GM21825 (cell line): ENCODE measurements around the gene BMP2.

Source experiments
- ATAC-seq: cut with Tn5 transposase; IDR thresholded peaks from one replicate; pipeline ENCODE4 v1.9.1; 2021; ENCODE audit warnings: mild to moderate bottlenecking, moderate library complexity; ENCODE audit not compliant: unreplicated experiment

The BMP2 gene

DNA sequence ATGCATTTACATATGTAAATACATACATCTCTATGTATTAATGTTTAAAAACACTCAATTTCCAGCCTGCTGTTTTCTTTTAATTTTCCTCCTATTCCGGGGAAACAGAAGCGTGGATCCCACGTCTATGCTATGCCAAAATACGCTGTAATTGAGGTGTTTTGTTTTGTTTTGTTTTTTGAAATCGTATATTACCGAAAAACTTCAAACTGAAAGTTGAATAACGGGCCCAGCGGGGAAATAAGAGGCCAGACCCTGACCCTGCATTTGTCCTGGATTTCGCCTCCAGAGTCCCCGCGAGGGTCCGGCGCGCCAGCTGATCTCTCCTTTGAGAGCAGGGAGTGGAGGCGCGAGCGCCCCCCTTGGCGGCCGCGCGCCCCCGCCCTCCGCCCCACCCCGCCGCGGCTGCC, 355 bp upstream of the BMP2 start:
- ATAC-seq = no peak

DNA sequence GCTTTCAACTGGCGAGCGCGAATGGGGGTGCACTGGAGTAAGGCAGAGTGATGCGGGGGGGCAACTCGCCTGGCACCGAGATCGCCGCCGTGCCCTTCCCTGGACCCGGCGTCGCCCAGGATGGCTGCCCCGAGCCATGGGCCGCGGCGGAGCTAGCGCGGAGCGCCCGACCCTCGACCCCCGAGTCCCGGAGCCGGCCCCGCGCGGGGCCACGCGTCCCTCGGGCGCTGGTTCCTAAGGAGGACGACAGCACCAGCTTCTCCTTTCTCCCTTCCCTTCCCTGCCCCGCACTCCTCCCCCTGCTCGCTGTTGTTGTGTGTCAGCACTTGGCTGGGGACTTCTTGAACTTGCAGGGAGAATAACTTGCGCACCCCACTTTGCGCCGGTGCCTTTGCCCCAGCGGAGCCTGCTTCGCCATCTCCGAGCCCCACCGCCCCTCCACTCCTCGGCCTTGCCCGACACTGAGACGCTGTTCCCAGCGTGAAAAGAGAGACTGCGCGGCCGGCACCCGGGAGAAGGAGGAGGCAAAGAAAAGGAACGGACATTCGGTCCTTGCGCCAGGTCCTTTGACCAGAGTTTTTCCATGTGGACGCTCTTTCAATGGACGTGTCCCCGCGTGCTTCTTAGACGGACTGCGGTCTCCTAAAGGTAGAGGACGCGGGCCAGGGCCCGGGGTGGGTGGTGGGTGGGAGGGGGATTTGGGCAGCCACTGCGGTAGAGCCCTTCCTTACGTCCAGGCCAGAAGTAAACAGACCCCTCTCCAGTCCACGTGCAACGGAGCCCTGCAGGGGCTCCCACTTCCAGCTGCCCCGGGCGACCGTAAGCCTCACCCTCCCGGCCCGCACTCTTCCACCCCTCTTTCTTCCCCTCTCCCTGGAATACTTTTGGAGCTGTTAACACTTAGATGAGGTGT, 998 bp downstream of the BMP2 start:
- ATAC-seq = no peak

DNA sequence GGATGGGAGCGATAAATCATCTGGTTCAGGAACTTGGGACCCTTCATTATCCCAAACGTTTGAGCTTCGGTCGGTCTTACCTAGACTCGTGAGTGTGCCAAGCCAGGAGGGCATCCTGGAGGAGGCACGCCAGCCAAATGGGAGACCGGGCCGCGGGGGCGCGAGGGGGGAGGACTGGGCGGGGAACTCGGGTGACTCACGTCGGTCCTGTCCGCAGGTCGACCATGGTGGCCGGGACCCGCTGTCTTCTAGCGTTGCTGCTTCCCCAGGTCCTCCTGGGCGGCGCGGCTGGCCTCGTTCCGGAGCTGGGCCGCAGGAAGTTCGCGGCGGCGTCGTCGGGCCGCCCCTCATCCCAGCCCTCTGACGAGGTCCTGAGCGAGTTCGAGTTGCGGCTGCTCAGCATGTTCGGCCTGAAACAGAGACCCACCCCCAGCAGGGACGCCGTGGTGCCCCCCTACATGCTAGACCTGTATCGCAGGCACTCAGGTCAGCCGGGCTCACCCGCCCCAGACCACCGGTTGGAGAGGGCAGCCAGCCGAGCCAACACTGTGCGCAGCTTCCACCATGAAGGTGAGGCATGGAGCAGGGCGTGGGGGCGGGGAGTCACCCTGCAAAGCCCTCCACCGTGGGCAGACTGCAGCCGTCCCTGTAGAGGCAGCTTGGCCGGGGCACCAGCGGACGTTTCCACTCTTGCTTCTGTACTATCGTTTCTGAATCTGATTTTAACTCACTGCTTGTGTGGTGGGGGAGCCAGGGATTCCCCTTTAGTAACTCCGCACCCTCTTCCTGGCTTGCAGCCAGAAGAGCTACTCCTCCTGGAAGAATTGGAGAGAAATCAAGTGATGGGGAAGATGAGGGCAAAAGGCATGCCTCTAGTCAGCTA, 2.7 kb downstream of the BMP2 start:
- no peak for ATAC-seq

DNA sequence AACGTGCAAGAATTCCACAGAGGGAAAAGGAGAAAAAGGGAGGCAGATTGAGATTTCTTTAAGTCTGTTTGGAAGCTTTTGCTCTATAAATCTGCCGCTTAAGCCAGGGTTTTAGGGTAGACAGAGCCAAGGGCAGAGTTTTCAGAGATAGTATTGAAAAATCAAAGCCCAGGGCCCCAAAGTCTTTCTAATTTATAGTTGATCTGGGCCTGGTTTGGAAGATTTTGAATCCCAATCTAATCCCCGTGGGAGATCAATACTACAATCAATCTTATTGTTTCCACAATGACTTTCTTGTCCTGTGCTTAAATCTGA, 3.3 kb downstream of the BMP2 start:
- no peak for ATAC-seq

DNA sequence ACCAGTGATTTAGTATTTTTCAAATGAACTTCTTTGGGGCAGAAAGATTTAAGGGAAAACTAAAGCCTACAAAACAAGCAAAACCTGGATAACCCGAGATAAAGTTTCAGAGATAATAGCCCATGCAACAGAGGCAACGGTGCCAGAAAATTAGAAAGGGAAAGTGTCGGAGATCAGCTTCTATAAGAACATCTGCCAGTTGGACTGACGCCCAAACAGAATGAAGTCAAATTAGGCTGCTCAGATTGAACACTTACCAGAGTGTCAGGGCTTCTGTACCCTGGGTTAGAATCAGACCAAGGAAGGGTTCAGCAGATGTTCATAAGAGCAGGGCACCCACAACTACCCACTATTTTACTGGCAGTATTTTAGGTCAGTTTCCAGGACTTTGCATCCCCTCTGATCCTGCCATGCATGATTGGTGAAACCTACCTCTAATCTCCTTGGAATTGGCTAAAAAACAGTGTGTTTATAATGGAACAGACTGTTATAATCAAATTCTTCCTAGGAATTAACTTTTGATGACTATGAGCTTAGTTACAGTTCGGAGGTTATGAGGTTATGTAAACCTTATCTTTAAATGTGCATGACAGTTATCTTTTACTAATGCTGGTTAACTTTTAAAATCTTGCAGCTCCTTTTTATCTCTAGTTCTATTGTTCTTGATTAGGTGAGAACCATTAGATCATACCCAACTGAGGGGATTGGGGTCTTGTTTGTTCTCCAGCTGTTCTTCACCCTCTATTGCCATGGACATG, 13.1 kb downstream of the BMP2 start:
- ATAC-seq = no peak

DNA sequence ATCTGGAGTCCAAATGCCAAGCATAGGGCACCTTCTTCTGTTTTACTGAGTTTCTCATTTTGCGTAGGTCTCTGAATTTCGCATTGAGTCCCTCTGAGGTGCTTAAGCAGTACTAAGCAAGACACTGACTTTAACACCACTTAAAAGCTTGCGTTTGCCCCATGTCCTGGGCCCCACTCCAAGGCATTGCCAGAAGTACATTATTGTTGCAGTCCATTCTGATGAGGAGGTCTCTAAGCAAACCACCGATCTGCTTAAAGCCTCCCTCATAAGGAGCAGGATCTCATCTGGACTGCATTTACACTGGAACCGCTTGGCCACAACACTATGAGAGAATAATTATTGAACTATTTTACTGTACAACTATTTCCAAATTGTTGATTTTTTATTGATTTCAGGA, 16.3 kb downstream of the BMP2 start:
- no peak for ATAC-seq

DNA sequence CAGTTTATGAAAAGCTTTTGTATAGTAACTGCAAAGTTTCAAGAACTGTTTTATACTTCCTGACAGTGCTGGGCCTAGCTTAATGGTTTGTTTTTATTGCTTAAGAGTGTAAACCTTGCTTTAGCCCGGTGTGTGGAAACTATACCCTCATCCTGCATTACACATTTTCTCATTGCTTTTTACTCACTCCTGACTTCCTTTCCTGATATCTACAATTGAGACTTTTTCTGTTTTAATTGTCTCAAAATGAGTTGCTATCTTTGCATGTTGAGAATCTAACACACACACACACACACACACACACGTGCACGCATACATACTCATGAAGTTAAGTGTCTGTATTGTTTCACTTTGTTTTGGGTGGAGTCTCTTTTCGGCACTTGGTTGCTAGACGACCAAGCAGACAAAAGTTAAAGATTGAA, 16.7 kb downstream of the BMP2 start:
- no peak for ATAC-seq

DNA sequence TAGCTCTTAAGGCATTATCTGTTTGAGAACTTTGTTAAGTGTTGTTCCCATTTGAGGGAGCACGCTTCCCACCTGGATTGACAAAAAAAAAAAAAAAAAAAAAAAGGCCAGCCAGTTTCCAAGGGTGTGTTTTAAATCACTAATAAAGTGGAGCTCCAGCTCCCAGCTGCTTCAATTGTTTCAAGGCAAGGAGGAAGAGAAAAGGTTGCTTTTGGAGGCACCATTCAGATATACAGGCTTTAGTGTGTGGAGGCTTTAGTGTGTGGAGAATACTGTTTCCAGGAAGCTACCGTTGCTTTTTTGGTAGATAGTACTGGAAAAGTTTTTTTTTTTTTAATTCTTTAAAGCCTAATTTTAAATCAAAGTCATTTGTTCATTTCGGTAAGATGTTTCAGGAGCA, 17.3 kb downstream of the BMP2 start:
- no peak for ATAC-seq

DNA sequence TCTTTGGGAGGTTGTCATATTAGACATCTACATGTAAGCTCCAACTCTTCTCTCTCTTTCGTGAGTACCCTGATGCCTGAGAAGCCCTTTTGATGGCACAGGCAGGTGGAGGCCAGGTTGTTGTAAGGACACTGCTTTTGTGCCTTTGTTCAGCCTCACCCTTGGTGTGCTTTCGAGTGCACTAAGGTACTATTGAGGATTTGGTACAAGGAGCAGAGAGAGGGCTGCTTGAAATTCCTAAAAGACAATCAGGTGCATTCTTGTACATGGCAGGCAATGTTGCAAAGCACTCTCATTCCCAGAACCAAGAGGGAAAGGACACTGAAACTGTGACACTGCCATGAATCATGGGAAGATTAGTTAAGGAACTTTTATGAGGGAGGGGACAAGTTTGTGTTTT, 19.1 kb downstream of the BMP2 start:
- no peak for ATAC-seq

DNA sequence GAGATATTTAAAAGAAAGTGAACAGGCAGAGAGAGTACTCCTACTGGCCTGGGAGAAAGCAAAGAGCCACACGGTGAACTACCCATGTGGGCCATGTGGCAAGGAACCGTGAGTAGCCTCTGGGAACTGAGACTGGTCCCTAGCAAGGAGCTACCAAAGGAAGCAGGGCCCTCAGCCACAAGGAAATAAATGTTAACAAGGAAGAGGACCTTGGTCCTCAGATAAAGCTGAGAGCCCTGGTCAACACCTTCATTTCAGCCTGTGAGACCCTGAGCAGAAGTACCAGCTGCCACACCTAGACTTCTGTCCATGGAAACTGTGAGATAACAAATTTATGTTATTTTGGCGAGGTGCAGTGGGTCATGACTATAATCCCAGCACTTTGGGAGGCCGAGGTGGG, 25.3 kb downstream of the BMP2 start:
- ATAC-seq = no peak

DNA sequence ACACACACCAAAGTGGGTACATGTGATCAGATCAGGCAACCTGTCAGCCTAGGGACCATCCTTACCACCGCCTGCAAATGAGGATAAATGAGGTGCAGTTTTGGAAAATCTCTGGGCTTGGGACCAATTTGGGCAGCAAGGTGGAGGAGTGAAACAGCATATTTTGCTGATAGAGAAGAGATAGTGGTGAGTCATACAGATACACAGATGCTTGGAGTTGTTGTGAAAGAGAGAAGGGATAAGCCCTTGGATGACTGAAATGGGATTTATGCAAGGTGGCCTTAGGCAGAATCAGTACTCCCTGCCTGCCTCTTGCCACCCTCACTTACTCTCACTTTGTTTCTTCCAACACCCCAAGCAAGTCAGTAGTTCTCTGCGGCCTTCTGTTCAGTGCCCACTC, 34.7 kb downstream of the BMP2 start:
- ATAC-seq = no peak

DNA sequence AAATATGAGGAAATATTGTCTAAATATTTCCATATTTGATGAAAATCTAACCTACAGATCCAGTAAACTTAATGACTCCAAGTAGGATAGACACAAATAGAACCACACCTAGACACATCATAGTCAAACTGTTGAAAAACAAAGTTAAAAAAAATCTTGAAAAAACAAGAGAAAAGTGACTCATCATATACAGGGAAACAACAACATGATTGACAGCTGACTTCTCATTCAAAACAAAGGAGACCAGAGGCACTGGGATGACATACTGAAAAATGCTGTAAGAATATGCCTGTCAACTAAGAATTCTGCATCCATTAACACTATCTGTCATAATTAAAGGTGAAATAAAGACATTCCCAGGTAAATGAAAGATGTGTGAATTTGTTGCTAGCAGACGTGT, 38.8 kb downstream of the BMP2 start:
- no peak for ATAC-seq

DNA sequence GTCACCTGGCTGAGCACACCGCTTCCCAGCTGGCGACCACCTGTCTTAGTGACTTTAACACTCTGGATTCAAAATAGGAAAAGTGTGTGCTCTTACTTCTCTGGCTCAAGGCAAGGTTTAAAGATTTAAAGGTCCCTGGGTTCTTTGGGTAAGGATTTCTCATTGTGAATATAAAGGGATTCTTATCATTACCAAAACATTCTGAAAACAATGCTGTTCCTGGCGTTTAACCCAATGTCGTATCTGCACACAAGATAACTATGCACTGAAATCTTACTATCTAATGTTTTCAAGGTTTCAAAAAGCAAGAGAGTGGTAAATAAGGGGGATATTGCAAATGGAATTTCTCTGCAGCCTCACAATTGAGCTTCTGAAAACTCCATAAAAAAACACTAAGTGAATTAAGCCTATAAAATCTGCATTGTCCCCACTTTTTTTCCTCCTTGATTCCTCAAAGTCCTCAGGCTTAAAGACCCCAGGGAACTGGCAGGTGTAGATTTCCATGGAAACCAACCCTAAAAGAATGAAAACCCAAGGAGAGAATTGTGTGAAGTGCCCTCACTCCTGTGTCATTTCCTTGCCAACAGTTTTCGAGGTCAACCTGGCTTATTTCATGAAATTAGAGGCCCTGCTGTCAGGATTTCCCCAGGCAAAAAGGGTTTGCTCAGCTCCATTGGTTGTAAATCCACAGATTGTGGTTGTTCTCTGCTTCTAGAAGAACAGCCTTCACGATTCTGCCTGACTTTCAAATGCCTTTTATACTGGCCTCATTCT, 44.0 kb downstream of the BMP2 start:
- no peak for ATAC-seq

DNA sequence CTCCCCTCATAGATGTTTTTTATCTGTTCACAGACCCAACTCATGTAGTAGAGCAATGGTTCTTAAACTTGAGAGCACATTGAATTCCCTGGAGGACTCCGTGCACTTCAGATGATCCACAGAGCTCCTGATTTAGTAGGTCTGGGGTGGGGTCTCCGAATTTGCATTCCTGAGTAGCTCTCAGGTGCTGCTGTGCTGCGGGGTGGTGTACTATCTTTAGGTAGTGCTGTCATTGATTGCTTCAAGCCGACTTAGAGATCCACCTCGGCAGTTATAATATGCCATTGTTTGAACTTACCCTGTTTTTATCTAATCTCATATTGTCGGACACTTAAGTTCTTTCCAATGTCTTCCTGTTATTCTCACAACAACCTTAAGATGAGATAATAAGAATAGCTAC, 45.0 kb downstream of the BMP2 start:
- no peak for ATAC-seq

DNA sequence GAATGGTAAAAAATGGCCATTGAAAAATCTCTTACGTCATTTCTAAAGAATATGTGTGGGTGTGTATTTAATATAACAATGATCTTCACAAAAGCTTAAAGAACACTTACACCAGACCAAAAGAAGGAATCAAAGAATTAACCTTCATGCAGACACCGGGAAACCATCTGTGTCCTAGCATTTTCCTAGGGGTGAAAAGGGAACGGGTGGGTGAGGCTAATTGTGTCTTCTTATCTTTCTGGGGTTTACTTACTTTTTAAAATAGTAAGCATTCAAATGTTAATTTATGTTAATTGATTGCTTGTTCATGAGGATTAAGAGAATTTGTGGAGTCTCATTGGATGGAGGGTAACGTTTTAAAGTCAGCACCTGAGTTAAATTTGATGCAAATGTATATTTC, 47.5 kb downstream of the BMP2 start:
- no peak for ATAC-seq

DNA sequence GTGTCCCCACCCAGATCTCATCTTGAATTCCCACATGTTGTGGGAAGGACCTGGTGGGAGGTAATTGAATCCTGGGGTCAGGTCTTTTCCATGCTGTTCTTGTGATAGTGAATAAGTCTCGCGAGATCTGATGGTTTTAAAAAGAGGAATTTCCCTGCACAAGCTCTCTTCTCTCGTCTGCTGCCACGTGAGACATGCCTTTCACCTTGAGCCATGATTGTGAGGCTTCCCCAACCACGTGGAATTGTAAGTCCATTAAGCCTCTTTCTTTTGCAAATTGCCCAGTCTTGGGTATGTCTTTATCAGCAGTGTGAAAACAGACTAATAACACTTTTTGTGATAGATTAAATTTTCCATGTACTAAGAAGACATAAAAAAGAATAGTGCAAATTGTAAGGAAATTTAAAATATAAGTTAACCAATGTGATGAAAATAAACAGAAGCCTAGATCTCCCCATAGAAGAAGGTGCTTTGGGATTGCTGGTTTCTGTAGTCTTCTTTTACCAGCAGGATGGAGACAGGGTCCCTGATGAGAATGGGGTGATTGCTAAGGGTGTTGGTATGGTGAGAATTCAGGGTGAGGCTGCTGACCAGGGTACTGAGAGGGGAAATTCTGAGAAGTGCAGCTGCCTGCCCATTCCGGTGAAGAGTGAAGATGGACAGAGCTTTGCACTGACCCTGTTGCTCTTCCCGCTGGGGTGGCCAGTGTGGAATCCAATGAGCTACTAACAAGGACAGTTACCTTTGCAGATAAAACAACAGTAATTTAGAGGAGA, 50.7 kb downstream of the BMP2 start:
- ATAC-seq = no peak

DNA sequence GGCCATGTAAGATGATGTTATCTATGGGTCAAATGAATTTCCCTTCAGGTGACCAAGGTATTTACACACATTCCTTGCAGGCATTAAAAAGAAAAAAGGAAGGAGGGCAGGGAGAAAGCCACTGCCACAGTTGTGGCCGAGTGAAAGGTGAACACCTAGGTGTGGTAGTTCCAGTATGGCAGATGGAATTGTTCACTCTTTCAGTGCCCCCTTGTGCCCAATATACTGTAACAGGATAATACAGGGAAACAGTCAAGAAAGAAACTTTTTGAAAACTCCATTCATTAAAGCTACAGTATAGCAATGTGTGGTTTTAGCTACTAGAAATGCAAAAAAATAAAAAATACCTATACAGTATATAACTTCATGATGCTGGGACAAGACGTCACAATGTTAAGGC, 52.1 kb downstream of the BMP2 start:
- ATAC-seq = no peak

DNA sequence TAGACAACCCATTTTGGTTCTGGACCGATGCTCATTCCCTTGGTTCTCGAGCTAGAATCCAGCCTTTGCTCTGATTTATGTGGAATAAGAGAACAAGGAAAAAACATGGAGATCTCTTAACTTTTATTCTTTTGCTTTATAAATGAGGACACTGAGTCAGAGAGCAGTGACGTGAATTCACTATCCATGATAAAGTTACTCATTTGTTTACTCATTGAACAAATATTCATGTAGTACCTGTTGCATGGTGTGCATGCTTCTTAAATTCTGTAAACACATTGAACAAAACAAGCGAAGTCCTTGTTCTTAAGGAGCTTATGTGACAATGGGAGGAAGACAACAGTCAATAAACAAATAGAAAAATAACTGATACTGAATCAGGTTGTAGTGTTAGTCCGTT, 56.9 kb downstream of the BMP2 start:
- ATAC-seq = no peak

DNA sequence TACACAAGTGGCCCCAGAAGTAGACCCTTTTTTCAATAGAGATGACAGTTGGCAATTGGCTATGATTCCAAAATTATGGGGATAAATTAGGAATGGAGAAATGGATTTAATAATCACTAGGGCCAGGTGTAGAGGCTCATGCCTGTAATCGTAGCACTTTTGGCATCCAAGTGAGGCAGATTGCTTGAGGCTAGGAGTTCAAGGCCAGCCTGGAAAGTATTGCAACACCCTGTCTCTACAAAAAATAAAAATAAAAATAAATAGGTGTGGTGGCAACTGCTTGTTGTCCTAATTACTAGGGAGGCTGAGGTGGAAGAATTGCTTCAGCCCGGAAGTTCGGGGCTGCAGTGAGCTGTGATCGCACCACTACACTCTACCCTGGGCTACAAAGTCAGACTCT, 60.0 kb downstream of the BMP2 start:
- no peak for ATAC-seq
